ENCODE measurements around the gene TTLL13. TPM values are rescaled to one million over a fixed set of nuclear protein-coding genes. Genes with fewer than 3 reads are reported as not detected.
"Not testable (repeated sequence)": the region's sequence is repeated elsewhere in the genome, so short reads cannot be mapped to it uniquely, and the experiment has no call there.

The TTLL13 gene
- total RNA-seq, 1 experiment from 2014 or later: 0.14 TPM

DNA sequence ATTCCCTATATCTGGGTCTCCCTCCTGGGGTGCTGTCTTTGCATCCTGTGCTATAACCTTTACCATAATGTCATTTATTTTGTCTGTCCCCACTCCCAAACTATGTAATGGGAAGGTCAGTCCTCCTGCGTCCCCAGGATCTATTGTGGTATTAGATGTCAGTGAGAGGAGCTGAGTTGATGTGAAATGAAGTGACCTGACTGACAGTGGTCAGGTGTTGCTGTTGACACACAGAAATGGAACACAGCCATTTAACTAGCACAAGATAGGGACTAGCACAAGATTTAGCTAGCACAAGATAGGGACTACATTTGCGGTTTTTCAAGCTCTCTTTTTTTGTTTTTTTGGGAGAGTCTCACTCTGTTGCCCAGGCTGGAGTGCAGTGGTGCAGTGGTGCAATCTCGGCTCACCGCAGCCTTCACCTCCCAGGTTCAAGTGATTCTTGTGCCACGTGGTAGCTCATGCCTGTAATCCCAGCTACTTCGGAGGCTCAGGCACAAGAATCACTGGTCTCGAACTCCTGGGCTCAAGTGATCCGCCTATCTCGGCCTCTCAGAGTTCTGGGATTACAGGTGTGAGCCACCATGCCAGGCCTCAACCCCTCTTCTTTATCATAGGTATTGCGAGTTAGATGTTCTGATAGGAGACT lies 21.3 kb downstream of the TTLL13 start:
- no peaks in the 10 kb centered on the region for H3K27me3 ChIP-seq (ENCODE audit: control insufficient read depth, insufficient read depth, low read length)
- no peak for DNase-seq
- peaks cover 25% of the 10 kb centered on the region for H3K36me3 ChIP-seq (replicated peaks; ENCODE audit: control insufficient read depth, insufficient read depth, low read length)
- no peak overlapping the region for H3K4me3 ChIP-seq (ENCODE audit: insufficient read depth, low read depth, low read length)

DNA sequence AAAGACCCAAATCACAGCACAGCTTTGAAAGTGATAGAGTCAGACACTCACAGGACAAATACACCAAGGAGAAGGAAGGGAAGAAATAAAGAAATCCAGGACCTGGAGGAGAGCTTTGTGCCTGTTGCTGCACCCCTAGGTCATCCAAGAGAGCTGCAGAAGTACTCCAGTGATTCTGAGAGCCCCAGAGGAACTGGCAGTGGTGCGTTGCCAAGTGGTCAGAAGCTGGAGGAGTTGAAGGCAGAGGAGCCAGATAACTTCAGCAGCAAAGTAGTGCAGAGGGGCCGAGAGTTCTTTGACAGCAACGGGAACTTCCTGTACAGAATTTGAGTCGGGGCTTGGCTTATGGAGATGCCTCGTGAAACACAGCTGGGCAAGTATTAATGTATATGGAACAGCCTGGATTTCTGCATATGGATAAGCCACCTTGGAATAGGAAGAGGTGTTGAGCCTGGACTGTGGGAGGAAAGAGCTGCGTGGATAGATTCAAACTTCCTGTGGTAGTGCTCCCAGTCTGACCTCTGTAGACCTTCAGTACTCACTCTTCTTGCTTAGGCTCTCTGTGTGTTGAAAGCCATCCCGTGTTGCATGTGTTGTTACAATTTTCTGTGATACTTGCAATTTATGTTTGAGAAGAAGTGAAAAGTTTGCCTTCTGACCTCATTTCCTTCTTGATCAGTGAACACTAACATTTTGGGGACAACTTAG lies 22.3 kb downstream of the TTLL13 start:
- H3K4me3 ChIP-seq (ENCODE audit: insufficient read depth, low read depth, low read length): no peak overlapping the region
- DNase-seq: no peak
- no peaks in the 10 kb centered on the region for H3K27me3 ChIP-seq (ENCODE audit: control insufficient read depth, insufficient read depth, low read length)
- peaks cover 25% of the 10 kb centered on the region for H3K36me3 ChIP-seq (replicated peaks; ENCODE audit: control insufficient read depth, insufficient read depth, low read length)

- H3K36me3 ChIP-seq (replicated peaks; ENCODE audit: control insufficient read depth, insufficient read depth, low read length); DNase-seq; H3K27me3 ChIP-seq (ENCODE audit: control insufficient read depth, insufficient read depth, low read length); H3K4me3 ChIP-seq (ENCODE audit: insufficient read depth, low read depth, low read length): not testable (repeated sequence)
Measured at GRCh38 chr15:90278467-90278866, 29.1 kb downstream of the TTLL13 start.

DNA sequence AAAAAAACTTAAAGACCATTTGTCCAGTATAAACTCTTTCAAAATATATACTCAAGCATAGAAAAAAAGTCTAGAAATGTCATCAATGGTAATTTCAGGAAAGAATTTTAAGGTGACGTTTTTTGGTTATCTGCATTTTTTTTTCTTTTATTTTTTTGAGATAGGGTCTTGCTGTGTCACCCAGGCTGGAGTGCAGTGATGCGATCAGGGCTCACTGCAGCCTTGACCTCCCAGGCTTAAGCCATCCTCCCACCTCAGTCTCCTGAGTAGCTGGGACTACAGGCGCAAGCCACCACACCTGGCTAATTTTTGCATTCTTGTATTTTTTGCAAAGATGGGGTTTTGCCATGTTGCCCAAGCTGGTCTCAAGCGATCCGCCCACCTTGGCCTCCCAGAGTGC lies 31.4 kb downstream of the TTLL13 start:
- not testable (repeated sequence) for H3K27me3 ChIP-seq (ENCODE audit: control insufficient read depth, insufficient read depth, low read length); H3K4me3 ChIP-seq (ENCODE audit: insufficient read depth, low read depth, low read length); H3K36me3 ChIP-seq (replicated peaks; ENCODE audit: control insufficient read depth, insufficient read depth, low read length); DNase-seq

- H3K36me3 ChIP-seq (replicated peaks; ENCODE audit: control insufficient read depth, insufficient read depth, low read length); H3K4me3 ChIP-seq (ENCODE audit: insufficient read depth, low read depth, low read length); DNase-seq; H3K27me3 ChIP-seq (ENCODE audit: control insufficient read depth, insufficient read depth, low read length): not testable (repeated sequence)
Measured at GRCh38 chr15:90281637-90282036, 32.3 kb downstream of the TTLL13 start.

- Histone ChIP-seq H3K4me3 (ENCODE audit: insufficient read depth, low read depth, low read length) (no peak overlapping the region), H3K27me3 (ENCODE audit: control insufficient read depth, insufficient read depth, low read length) (no peaks in the 10 kb centered on the region), H3K36me3 (replicated peaks; ENCODE audit: control insufficient read depth, insufficient read depth, low read length) (no peaks in the 10 kb centered on the region)
- peak; percentile 51 for DNase-seq
Measured at GRCh38 chr15:90286678-90287077, 37.3 kb downstream of the TTLL13 start.

- Histone ChIP-seq H3K36me3 (replicated peaks; ENCODE audit: control insufficient read depth, insufficient read depth, low read length) (no peaks in the 10 kb centered on the region), H3K27me3 (ENCODE audit: control insufficient read depth, insufficient read depth, low read length) (no peaks in the 10 kb centered on the region), H3K4me3 (ENCODE audit: insufficient read depth, low read depth, low read length) (no peak overlapping the region)
- peak; percentile 80 for DNase-seq
Measured at GRCh38 chr15:90287101-90287500, 37.7 kb downstream of the TTLL13 start.

DNA sequence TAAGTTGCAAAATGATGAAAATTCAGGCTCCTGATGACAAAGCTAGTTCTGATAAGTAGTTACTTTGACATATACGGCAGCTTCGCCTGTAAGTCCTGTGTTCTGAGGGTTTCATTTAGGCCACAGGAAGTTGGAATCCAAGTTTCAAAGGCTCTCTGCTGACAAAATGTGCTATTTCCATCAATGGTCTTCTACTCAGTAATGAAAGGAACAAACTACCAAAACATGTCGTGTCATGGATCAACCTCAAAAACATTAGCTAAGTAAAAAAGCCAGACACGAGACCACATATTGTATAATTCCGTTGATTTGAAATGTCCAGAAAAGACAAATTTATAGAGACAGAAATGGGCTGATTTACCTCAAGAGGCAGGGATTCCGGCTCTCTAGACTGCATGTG lies 38.6 kb downstream of the TTLL13 start:
- no peak for DNase-seq
- no peak overlapping the region for H3K4me3 ChIP-seq (ENCODE audit: insufficient read depth, low read depth, low read length)
- no peaks in the 10 kb centered on the region for H3K27me3 ChIP-seq (ENCODE audit: control insufficient read depth, insufficient read depth, low read length)
- no peaks in the 10 kb centered on the region for H3K36me3 ChIP-seq (replicated peaks; ENCODE audit: control insufficient read depth, insufficient read depth, low read length)

DNA sequence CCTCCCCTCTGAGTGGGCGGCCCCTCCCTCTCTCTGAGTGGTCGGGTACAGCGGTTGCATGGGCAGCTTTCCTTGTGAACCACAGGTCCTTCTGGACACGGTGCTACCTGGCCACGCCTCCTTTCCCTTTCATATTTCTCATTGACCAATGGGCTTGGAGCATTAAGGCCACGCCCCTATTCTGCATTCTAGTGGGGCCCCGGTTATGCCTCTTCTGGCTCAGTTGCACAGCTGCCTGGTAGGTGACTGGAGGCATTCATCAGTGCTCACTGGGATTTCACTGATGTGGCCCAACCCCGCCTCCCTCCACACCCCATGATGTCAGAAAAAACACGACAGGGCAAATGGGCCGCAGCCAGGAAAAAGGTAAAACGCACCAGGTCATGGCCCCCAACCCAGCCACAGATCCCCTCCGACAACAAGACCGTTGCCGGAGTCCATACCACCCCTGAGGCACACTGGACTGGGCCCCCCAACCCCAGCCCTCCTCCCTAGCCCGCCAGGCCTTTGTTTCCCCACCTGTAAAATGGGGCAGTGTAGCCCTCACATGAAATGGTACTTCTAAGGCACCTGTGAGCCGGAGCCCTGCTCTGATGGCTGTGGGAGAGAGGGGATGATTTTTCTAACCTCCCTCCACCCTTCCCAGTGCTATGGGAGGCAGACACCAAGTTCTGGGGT lies 42.5 kb downstream of the TTLL13 start:
- no peaks in the 10 kb centered on the region for H3K27me3 ChIP-seq (ENCODE audit: control insufficient read depth, insufficient read depth, low read length)
- DNase-seq: peak; percentile 67
- no peaks in the 10 kb centered on the region for H3K36me3 ChIP-seq (replicated peaks; ENCODE audit: control insufficient read depth, insufficient read depth, low read length)
- no peak overlapping the region for H3K4me3 ChIP-seq (ENCODE audit: insufficient read depth, low read depth, low read length)

DNA sequence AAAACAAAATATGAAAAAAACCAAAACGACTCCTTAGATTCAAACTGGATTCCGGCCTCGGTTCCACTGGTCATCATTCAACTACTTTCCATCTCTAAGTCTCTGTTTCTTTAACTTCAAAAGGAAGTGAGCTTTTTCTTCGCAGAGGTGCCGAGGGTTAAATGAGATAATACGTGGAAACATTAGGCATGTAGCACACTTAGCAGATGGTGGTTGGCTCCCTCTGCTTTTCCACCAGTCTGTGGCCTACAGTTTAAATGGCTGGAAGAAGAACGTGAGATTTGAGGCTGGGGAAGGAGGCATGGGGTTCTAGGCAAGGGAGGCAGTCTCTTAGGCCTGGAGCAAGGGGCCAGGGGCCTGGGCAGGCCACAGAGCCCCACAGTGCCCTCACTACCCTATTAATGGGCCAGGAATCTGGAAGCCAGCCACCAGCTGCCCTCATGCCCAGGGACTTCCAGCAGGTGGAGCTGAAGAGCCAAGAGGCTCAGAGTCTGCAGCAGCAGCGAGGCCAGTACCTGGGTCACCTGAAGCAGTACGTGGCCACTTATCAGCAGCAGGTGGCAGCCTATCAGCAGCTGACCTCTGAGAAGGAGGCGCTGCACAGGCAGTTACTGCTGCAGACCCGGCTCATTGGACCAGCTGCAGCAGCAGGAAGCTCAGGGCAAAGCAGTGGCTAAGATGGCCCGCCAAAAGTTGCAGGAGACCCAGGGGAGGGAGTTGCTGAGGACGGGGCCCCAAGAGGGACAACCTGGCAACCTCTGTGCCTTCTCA lies 43.9 kb downstream of the TTLL13 start:
- not testable (repeated sequence) for H3K36me3 ChIP-seq (replicated peaks; ENCODE audit: control insufficient read depth, insufficient read depth, low read length); H3K4me3 ChIP-seq (ENCODE audit: insufficient read depth, low read depth, low read length); H3K27me3 ChIP-seq (ENCODE audit: control insufficient read depth, insufficient read depth, low read length)
- peak; percentile 79 for DNase-seq

- Histone ChIP-seq H3K36me3 (replicated peaks; ENCODE audit: control insufficient read depth, insufficient read depth, low read length) (no peaks in the 10 kb centered on the region), H3K27me3 (ENCODE audit: control insufficient read depth, insufficient read depth, low read length) (no peaks in the 10 kb centered on the region), H3K4me3 (ENCODE audit: insufficient read depth, low read depth, low read length) (no peak overlapping the region)
- DNase-seq: no peak
Measured at GRCh38 chr15:90294159-90294558, 44.8 kb downstream of the TTLL13 start.

- Histone ChIP-seq H3K27me3 (ENCODE audit: control insufficient read depth, insufficient read depth, low read length) (no peaks in the 10 kb centered on the region), H3K36me3 (replicated peaks; ENCODE audit: control insufficient read depth, insufficient read depth, low read length) (no peaks in the 10 kb centered on the region), H3K4me3 (ENCODE audit: insufficient read depth, low read depth, low read length) (no peak overlapping the region)
- DNase-seq: peak; percentile 31
Measured at GRCh38 chr15:90294601-90295269, 45.4 kb downstream of the TTLL13 start.

- Histone ChIP-seq H3K36me3 (replicated peaks; ENCODE audit: control insufficient read depth, insufficient read depth, low read length) (no peaks in the 10 kb centered on the region), H3K27me3 (ENCODE audit: control insufficient read depth, insufficient read depth, low read length) (no peaks in the 10 kb centered on the region), H3K4me3 (ENCODE audit: insufficient read depth, low read depth, low read length) (no peak overlapping the region)
- DNase-seq: no peak
Measured at GRCh38 chr15:90295270-90295648, 45.9 kb downstream of the TTLL13 start.

- H3K27me3 ChIP-seq (ENCODE audit: control insufficient read depth, insufficient read depth, low read length); DNase-seq; H3K36me3 ChIP-seq (replicated peaks; ENCODE audit: control insufficient read depth, insufficient read depth, low read length); H3K4me3 ChIP-seq (ENCODE audit: insufficient read depth, low read depth, low read length): not testable (repeated sequence)
Measured at GRCh38 chr15:90296316-90296884, 47.0 kb downstream of the TTLL13 start.
